Progenitor cell of endocrine pancreas (in vitro differentiated cells): Measurements from ENCODE around the gene CLEC16A. TPM values are rescaled to one million over a fixed set of nuclear protein-coding genes. Genes with fewer than 3 reads are reported as not detected.
"Not testable (repeated sequence)": the region's sequence is repeated elsewhere in the genome, so short reads cannot be mapped to it uniquely, and the experiment has no call there.

Source experiments
- DNase-seq: peaks from one replicate; pipeline ENCODE4 v3.0.0; 2021; ENCODE audit warnings: low spot score; ENCODE audit not compliant: unreplicated experiment
- H3K27ac Mint-ChIP-seq: 2 replicates; pipeline ENCODE4 v1.8.0; 2021; ENCODE audit warnings: mild to moderate bottlenecking, moderate library complexity, mixed read lengths
- H3K27me3 Mint-ChIP-seq: 2 replicates; pipeline ENCODE4 v1.8.0; 2021; ENCODE audit warnings: mixed read lengths
- H3K36me3 Mint-ChIP-seq: 2 replicates; pipeline ENCODE4 v1.8.0; 2022; ENCODE audit warnings: mixed read lengths; ENCODE audit not compliant: insufficient read depth
- H3K4me1 Mint-ChIP-seq: 2 replicates; pipeline ENCODE4 v1.8.0; 2021; ENCODE audit warnings: low read depth, mixed read lengths
- H3K4me3 Mint-ChIP-seq: 2 replicates; pipeline ENCODE4 v1.8.0; 2021; ENCODE audit warnings: low read depth, mild to moderate bottlenecking, moderate library complexity, mixed read lengths
- H3K9me3 Mint-ChIP-seq: 2 replicates; pipeline ENCODE4 v1.8.0; 2021; ENCODE audit warnings: low read depth, mixed read lengths
- total RNA-seq: library from RNA; stranded (reverse); gene quantifications from 2 replicates; pipeline ENCODE4 v1.2.1, GENCODE V29; 2021
- TF ChIP-seq, protein P1 (sequence below): fragments of 200-600 bp; sonication (generic); IDR thresholded peaks from one replicate; pipeline ENCODE4 v1.5.0; 2021; ENCODE audit warnings: antibody characterized with exemption, mild to moderate bottlenecking; ENCODE audit not compliant: unreplicated experiment

The CLEC16A gene
- total RNA-seq, 1 donor from 2014 or later, result 34.3 TPM

DNA sequence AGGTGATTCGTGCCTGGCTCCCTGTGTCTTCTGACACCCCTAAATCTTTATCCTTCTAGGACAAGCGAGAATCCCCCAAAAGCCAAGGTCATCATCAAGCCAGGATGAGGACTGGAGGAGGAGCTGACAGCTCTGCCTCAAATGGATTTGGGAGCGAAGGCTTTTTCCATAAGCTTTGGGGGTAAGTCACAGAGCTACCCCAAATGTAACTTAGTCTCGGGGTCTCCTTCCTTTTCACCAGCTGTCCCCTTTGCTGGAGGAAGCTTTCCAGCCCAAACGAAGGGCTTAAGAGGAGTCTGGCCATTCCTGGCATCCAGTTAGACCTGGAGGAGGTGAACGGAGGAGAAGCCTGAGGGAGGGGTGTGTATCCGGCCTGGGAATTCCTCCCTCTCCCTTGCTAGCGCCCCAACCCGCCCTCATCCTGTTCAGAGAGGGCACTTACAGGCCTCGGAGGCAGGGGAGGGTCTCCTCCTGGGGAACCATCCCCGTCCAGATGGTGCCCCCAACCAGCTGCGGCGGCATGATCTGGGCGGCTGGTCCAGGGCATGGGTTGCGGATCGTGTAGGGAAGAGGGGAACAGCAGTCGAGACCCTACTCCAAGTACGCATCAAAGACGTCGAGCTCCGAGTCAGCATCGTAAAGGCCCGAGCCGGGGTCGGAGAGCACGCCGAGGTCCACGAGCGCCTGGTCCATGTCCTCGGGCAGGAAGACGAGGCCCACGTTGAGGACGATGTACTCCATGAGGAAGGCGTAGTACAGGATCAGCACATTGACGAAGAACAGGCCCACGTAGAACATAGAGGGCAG, 3.0 kb upstream of the CLEC16A start:
- Mint-ChIP-seq H3K9me3 (no peaks in the 10 kb centered on the region), H3K27ac (peak overlapping the region; percentile 24), H3K4me1 (peaks cover 33% of the 10 kb centered on the region), H3K36me3 (peaks cover 2% of the 10 kb centered on the region), H3K27me3 (no peaks in the 10 kb centered on the region), H3K4me3 (peak overlapping the region; percentile 84)
- TF ChIP-seq, protein P1, sequence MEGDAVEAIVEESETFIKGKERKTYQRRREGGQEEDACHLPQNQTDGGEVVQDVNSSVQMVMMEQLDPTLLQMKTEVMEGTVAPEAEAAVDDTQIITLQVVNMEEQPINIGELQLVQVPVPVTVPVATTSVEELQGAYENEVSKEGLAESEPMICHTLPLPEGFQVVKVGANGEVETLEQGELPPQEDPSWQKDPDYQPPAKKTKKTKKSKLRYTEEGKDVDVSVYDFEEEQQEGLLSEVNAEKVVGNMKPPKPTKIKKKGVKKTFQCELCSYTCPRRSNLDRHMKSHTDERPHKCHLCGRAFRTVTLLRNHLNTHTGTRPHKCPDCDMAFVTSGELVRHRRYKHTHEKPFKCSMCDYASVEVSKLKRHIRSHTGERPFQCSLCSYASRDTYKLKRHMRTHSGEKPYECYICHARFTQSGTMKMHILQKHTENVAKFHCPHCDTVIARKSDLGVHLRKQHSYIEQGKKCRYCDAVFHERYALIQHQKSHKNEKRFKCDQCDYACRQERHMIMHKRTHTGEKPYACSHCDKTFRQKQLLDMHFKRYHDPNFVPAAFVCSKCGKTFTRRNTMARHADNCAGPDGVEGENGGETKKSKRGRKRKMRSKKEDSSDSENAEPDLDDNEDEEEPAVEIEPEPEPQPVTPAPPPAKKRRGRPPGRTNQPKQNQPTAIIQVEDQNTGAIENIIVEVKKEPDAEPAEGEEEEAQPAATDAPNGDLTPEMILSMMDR, result no peak
- DNase-seq, result no peak

DNA sequence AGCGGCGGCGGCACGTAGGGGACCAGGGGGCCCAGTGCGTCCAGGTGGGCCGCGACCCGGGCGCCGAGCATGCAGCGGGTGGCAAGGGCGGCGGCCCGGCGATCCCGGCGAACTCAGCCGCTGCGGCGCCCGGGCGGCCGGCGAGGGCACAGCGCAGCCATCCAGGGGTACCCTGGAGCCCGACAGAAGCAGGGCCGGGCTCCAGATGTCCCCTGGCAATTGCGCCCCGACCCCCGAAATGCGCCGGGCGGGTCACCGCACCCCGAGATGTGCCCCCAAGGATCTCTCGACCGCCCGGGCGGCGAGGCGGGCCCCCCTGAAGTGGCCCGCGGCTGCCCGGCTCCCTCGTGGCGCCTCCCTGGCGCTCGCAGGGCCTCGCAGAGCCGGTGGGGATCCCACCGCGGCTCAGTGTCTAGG, 2.4 kb upstream of the CLEC16A start:
- not testable (repeated sequence) for H3K27ac Mint-ChIP-seq, H3K27me3 Mint-ChIP-seq, H3K9me3 Mint-ChIP-seq, H3K36me3 Mint-ChIP-seq, DNase-seq
- Mint-ChIP-seq H3K4me3 (peak overlapping the region; percentile 84), H3K4me1 (peaks cover 34% of the 10 kb centered on the region)

DNA sequence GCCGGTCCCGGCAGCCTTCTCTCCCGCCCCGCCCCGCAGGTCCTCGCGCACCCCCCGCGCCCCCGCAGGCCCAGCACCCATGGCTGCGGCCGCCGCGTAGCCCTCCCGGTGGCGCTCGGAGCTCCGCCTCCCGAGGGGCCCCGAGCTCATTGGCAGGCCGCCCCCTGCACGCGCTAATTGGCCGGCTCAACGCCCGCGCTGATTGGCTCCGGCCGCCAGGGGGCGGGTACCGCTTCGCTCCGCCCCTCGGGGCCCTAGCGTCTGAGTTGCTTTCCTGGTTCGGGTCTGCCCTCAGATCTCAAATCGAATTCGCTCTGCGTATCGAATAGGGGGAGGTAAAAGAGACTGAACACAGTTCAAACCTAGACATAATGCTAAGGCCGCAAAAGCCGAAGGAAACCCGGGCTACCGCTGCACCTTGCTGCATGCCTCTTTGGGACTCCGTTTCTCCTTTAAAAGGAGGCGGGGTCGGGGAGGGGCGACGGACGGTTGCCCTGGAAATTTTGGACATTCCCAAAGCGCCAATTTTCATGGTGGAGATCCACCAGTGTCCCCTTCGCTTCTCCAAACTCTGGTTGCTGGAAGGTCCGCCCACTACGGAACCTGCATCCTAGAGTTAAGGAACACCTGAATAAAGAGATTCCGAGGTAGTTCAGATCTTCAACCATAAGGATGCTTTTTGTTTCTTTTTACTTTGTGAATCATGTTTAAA, 1.9 kb upstream of the CLEC16A start, which contains the start of gene DEXI:
TSS of gene DEXI (minus strand) at position 117 of the 712 bp plus-strand sequence. CDS start 463 bp downstream, outside the sequence.
- Mint-ChIP-seq H3K27me3 (no peaks in the 10 kb centered on the region), H3K4me3 (peak within 1 kb of the TSS; percentile 84), H3K27ac (peak within 1 kb of the TSS; percentile 24), H3K9me3 (no peaks in the 10 kb centered on the region), H3K36me3 (peaks cover 2% of the 10 kb centered on the region), H3K4me1 (peaks cover 36% of the 10 kb centered on the region)
- DNase-seq, result peak; percentile 93
- TF ChIP-seq, protein P1, result peak; percentile 26

DNA sequence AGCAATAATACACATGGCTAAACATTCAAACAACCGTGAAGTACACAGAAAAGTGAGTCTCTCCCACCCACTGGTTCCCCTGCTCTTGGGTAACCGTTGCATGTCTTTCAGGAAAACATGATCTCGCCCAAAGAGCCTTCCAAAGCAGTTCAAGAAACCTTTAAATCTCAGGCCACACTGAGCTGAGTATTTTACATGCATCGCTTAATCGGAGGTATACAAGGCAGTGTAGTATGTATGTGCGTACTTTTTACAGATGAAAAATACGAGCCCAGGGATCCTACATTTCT, 1.4 kb upstream of the CLEC16A start:
- no peak for DNase-seq
- H3K27ac Mint-ChIP-seq, result no peak overlapping the region
- TF ChIP-seq, protein P1, result no peak
- H3K36me3 Mint-ChIP-seq, result peaks cover 2% of the 10 kb centered on the region
- H3K9me3 Mint-ChIP-seq, result no peaks in the 10 kb centered on the region
- peaks cover 36% of the 10 kb centered on the region for H3K4me1 Mint-ChIP-seq
- no peaks in the 10 kb centered on the region for H3K27me3 Mint-ChIP-seq
- H3K4me3 Mint-ChIP-seq, result peak overlapping the region; percentile 70

DNA sequence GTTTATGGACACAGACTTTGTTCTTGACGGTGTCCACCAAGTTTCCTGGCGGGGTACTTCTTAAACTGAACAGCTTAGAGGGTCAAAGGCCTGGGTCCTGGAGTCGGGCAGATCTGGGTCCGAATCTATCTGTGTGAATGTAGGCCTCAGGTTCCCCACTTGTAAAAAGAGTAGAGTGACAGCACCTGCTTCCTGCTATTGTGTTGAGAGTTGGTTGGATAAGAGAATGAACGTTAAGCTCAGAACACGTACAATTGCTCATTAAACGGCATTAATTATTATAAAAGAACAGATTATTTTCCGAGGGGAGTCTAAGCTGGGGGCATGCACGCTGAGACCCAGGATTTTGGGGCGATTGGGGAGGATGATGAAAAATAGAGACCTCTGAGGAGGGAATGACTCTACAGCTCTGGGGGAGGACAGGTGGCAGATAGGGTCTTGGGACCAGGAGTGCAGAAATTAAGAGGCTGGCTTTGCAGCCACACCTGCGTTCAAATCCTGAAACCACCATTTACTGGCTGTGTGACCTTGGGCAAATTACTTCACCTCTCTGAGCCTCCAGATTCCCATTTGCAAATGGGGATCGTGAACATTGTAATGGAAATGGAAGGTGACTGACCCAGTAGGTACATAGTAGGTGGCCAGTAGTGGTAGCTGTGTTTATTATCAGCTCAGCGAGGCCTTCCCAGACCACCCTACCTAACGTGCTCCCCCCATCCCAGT, 862 bp downstream of the CLEC16A start:
- peaks cover 28% of the 10 kb centered on the region for H3K4me1 Mint-ChIP-seq
- H3K9me3 Mint-ChIP-seq, result no peaks in the 10 kb centered on the region
- H3K4me3 Mint-ChIP-seq, result peak overlapping the region; percentile 86
- H3K27ac Mint-ChIP-seq, result peak overlapping the region; percentile 85
- no peak for DNase-seq
- TF ChIP-seq, protein P1, result no peak
- no peaks in the 10 kb centered on the region for H3K27me3 Mint-ChIP-seq
- no peaks in the 10 kb centered on the region for H3K36me3 Mint-ChIP-seq
